ENCODE data around the gene TCAP. TPM values are rescaled to one million over a fixed set of nuclear protein-coding genes. Genes with fewer than 3 reads are reported as not detected.
A peak's percentile ranks its signal among the peaks of the same experiment; 100 is the strongest.

TCAP gene
- total and polyA plus RNA-seq, 8 donors: 0.88 to 14.1 (median 2.2) TPM; not detected in 2

DNA sequence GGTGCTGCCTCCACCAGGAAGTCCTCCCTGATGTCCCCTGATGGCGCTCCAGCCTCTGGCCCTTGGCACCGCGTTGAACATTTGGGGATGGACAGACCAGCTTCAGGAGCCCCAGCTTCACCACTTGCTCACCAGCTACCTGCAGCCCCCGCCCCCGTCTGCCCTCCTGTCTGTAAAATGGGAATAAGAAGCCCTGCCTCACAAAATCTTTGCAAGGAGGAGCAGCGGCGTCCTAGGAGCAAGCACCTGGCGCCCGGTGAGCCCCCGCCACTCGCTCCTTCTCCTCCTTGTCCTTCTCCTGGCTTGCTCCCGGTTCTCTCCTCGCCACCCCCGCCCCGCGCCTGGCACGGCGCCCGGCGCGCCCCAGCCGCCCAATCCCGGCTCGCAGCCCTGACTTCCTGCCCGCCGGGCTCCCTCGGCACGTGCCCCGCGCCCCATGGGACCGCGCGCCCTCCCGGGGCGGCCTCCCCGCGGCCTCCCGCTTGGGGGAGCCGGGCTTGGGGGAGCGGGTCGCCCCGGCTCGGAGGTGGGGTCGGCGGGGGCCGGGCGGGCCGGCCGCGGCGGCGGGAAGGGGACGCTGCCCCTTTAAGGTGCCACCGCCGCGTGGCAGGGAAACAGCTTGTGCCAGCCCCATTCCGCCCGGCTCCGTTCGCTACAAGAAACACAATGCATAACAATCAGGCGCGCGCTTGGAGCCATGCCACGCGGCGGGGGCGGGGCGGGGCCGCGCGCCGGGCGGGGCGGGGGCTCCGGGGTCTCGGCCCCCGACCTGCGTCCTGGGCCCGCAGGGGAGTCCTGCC, 47.5 kb upstream of the TCAP start:
- peak overlapping the region; percentile 58 to 64 (median 62) for H3K4me3 ChIP-seq
- DNase-seq: peak; percentile 82 to 89
- H3K9me3 ChIP-seq: no peaks in the 10 kb centered on the region
- 1 to 16% (median 3%) methylated on average over 6 to 79 of the region's 79 CpGs for WGBS, 5 donors
- H3K27me3 ChIP-seq: peaks cover 0 to 72% (median 2%) of the 10 kb centered on the region in 3 donors
- H3K36me3 ChIP-seq: no peaks in the 10 kb centered on the region
- TF ChIP-seq POLR2A (IDR thresholded peaks at IDR 0.05) (no peak), POLR2AphosphoS5 (IDR thresholded peaks at IDR 0.05) (peak in 1 of 3 donors; percentile 3), EP300 (IDR thresholded peaks at IDR 0.05) (no peak)
- TF ChIP-seq, protein P1, sequence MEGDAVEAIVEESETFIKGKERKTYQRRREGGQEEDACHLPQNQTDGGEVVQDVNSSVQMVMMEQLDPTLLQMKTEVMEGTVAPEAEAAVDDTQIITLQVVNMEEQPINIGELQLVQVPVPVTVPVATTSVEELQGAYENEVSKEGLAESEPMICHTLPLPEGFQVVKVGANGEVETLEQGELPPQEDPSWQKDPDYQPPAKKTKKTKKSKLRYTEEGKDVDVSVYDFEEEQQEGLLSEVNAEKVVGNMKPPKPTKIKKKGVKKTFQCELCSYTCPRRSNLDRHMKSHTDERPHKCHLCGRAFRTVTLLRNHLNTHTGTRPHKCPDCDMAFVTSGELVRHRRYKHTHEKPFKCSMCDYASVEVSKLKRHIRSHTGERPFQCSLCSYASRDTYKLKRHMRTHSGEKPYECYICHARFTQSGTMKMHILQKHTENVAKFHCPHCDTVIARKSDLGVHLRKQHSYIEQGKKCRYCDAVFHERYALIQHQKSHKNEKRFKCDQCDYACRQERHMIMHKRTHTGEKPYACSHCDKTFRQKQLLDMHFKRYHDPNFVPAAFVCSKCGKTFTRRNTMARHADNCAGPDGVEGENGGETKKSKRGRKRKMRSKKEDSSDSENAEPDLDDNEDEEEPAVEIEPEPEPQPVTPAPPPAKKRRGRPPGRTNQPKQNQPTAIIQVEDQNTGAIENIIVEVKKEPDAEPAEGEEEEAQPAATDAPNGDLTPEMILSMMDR (IDR thresholded peaks at IDR 0.05): no peak
- intact Hi-C loops (cut with DNase I; ENCODE audit: low total_unique reads): loop anchor here (5.0 kb wide), 1 partner anchor 70 kb away; no protein-coding TSS in a partner anchor
- H3K27ac ChIP-seq: peak overlapping the region; percentile 60 to 86 (median 76)
- peaks cover 8 to 26% (median 24%) of the 10 kb centered on the region in 4 donors for H3K4me1 ChIP-seq

DNA sequence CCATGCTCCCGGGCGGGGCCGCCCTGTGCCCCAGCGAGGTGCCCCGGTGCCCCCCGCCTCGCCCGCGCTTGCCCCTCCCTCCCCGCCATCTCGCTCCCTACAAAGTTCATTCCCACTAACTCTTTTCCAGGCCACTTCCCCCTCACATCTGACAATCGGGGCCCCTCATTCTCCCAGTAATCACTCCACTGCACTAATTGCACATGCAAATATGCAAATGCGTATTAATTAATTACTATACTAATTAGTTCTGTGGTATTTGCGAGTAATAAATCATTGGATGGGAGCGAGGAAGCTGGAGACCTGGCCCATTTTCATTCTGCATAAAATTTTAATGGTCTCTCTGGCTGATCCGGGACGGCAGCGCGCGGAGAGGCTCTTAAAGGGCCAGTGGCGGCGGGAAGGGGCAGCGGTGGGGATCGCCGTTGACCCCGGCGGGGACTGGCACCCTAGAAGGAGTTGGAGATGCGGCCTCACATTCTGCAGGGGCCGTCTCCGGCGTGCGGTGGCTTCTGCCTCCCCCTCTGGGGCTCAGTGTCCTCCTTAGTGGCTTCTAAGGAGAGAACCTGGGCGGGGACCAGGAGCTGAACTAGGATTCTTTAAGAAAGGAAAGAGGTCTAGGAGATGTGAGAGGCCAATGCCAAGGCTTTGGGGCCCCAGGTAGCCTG, 46.8 kb upstream of the TCAP start:
- no peak for DNase-seq
- peaks cover 0 to 64% (median 0%) of the 10 kb centered on the region in 3 donors for H3K27me3 ChIP-seq
- H3K27ac ChIP-seq: peak overlapping the region; percentile 60 to 86 (median 76)

DNA sequence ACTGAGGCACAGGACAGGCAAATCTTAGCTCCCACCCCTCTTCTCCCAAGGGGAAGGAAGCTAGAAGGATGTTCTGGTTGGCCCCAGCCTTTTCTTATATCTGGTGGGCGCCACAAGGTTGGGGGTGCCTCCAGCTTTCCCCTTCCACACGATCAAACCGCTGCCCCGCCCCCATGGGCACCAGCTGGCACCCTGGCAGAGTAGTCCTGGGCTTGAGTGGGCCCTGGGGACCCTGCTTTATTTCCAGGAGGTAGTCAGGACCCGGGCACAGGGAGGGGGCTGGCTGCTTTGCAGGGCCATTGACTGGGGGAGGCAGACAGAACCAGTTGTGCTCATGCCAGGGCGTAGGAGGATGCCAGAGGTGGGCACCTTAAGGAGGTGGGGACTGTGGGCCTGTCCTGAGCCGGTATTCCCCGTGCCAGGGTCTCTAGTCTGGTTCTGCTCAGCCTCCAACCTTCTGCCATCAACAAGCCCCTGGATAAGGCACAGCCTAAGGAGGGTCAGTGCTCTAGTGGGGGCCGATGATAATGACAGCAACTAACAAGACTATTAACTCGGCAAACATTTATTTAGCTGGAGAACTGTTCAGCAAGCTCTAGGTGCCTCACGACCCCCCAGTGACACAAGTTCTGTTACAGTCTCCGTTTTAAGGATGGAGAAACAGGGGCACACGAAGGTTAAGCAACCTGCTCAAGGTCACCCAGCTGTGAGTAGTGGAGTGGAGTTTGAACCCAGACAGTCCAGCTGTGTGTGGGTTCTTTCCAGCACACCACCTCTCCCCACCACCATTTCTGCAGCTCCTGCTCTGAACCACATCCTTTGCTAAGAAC, 46.0 kb upstream of the TCAP start:
- Histone ChIP-seq H3K36me3 (no peaks in the 10 kb centered on the region), H3K4me1 (peaks cover 8 to 36% (median 32%) of the 10 kb centered on the region in 4 donors), H3K9me3 (no peaks in the 10 kb centered on the region), H3K27ac (peak overlapping the region in 2 of 5 donors; percentile 60 to 80), H3K27me3 (peaks cover 0 to 64% (median 0%) of the 10 kb centered on the region in 3 donors), H3K4me3 (no peak overlapping the region)
- no peak for DNase-seq
- TF ChIP-seq, protein P1 (IDR thresholded peaks at IDR 0.05): no peak
- TF ChIP-seq POLR2A (IDR thresholded peaks at IDR 0.05) (no peak), POLR2AphosphoS5 (IDR thresholded peaks at IDR 0.05) (no peak), EP300 (IDR thresholded peaks at IDR 0.05) (no peak)
- intact Hi-C loops (cut with DNase I; ENCODE audit: low total_unique reads): loop anchor here (5.0 kb wide), 1 partner anchor 72 kb away; no protein-coding TSS in a partner anchor
- 48 to 62% (median 55%) methylated on average over 11 to 13 of the region's 13 CpGs for WGBS, 5 donors

More for the DNA sequence above, 46.8 kb upstream of the TCAP start:
- intact Hi-C loops (cut with DNase I; ENCODE audit: low total_unique reads): loop anchor here (5.0 kb wide), 1 partner anchor 71 kb away; no protein-coding TSS in a partner anchor
- TF ChIP-seq, protein P1 (IDR thresholded peaks at IDR 0.05): no peak
- TF ChIP-seq POLR2AphosphoS5 (IDR thresholded peaks at IDR 0.05) (no peak), POLR2A (IDR thresholded peaks at IDR 0.05) (no peak), EP300 (IDR thresholded peaks at IDR 0.05) (no peak)
- H3K4me3 ChIP-seq: peak overlapping the region; percentile 58 to 64 (median 62)
- H3K4me1 ChIP-seq: peaks cover 8 to 30% (median 28%) of the 10 kb centered on the region in 4 donors
- no peaks in the 10 kb centered on the region for H3K36me3 ChIP-seq
- no peaks in the 10 kb centered on the region for H3K9me3 ChIP-seq
- WGBS, 5 donors: 2 to 5% (median 3%) methylated on average over 32 to 33 of the region's 33 CpGs

DNA sequence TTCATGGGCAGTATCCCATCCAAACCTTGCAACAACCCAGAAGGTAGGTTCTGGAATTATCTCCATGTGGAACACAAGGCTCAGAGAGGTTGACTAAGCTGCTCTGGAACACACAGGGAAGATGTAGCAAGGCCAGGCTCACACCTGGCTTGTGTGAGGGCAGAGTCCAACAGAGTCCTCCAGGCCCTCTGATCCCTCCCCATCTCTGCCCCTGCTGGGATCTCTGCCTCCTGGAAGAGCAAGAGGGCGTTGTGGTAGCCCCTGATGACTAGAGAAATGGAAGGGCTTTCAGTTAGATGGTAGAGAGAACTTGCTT, 45.4 kb upstream of the TCAP start:
- Histone ChIP-seq H3K4me3 (no peak overlapping the region), H3K9me3 (no peaks in the 10 kb centered on the region), H3K27ac (no peak overlapping the region), H3K27me3 (peaks cover 0 to 64% (median 2%) of the 10 kb centered on the region in 3 donors), H3K4me1 (peaks cover 8 to 37% (median 35%) of the 10 kb centered on the region in 4 donors), H3K36me3 (no peaks in the 10 kb centered on the region)
- intact Hi-C loops (cut with DNase I; ENCODE audit: low total_unique reads): loop anchor here (5.0 kb wide), 1 partner anchor 72 kb away; no protein-coding TSS in a partner anchor
- TF ChIP-seq, protein P1 (IDR thresholded peaks at IDR 0.05): no peak
- TF ChIP-seq POLR2A (IDR thresholded peaks at IDR 0.05) (no peak), POLR2AphosphoS5 (IDR thresholded peaks at IDR 0.05) (no peak), EP300 (IDR thresholded peaks at IDR 0.05) (no peak)
- DNase-seq: no peak
- 40 to 81% (median 53%) methylated on average over 1 of the region's 1 CpG for WGBS, 5 donors
